ENCODE results near the gene MYO5B. TPM values are rescaled to one million over a fixed set of nuclear protein-coding genes. Genes with fewer than 3 reads are reported as not detected.

Gene MYO5B
- total RNA-seq, 4 donors from 2014 or later = 105 to 213 (median 183) TPM

DNA sequence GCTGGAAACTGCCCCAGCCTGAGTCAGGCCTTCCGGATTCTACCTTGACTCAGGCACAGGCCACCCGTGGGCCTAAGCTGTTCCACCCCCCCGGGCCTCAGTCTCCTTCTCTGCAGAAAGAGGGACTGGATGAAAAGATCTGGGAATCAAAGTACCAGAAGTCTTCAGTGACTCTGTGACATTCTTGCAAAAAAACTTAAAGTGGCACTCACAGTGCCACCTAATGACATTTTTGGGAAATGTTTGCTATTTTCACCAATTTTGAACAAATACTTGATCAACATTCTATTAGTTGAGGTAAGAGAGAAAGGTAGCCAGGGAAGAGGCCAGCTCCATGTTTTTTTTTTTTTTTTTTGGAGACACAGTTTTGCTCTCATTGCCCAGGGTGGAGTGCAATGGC lies 333.3 kb downstream of the MYO5B start:
- H3K27ac ChIP-seq = no peak overlapping the region
- H3K9me3 ChIP-seq = no peaks in the 10 kb centered on the region
- H3K27me3 ChIP-seq = no peaks in the 10 kb centered on the region
- H3K36me3 ChIP-seq = no peaks in the 10 kb centered on the region
- no peak for DNase-seq
- H3K4me1 ChIP-seq = peaks cover 0 to 26% (median 3%) of the 10 kb centered on the region in 4 donors
- TF ChIP-seq POLR2A (IDR thresholded peaks at IDR 0.05) = no peak
- TF ChIP-seq, protein P1, sequence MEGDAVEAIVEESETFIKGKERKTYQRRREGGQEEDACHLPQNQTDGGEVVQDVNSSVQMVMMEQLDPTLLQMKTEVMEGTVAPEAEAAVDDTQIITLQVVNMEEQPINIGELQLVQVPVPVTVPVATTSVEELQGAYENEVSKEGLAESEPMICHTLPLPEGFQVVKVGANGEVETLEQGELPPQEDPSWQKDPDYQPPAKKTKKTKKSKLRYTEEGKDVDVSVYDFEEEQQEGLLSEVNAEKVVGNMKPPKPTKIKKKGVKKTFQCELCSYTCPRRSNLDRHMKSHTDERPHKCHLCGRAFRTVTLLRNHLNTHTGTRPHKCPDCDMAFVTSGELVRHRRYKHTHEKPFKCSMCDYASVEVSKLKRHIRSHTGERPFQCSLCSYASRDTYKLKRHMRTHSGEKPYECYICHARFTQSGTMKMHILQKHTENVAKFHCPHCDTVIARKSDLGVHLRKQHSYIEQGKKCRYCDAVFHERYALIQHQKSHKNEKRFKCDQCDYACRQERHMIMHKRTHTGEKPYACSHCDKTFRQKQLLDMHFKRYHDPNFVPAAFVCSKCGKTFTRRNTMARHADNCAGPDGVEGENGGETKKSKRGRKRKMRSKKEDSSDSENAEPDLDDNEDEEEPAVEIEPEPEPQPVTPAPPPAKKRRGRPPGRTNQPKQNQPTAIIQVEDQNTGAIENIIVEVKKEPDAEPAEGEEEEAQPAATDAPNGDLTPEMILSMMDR (IDR thresholded peaks at IDR 0.05) = peak in 4 of 6 experiments; percentile 24 to 41 (median 26)
- no peak overlapping the region for H3K4me3 ChIP-seq

- H3K4me3 ChIP-seq = no peak overlapping the region
- H3K36me3 ChIP-seq = peaks cover 0 to 6% (median 0%) of the 10 kb centered on the region in 3 donors
- no peaks in the 10 kb centered on the region for H3K27me3 ChIP-seq
- H3K4me1 ChIP-seq = peaks cover 0 to 22% (median 3%) of the 10 kb centered on the region in 4 donors
- H3K9me3 ChIP-seq = no peaks in the 10 kb centered on the region
- no peak for DNase-seq
- TF ChIP-seq POLR2A (IDR thresholded peaks at IDR 0.05) = no peak
- TF ChIP-seq, protein P1 (IDR thresholded peaks at IDR 0.05) = no peak
- H3K27ac ChIP-seq = peak overlapping the region in 3 of 4 donors; percentile 64 to 95 (median 87)
These were observed 335.2 kb downstream of the MYO5B start for GRCh38 chr18:49859725-49860124.

DNA sequence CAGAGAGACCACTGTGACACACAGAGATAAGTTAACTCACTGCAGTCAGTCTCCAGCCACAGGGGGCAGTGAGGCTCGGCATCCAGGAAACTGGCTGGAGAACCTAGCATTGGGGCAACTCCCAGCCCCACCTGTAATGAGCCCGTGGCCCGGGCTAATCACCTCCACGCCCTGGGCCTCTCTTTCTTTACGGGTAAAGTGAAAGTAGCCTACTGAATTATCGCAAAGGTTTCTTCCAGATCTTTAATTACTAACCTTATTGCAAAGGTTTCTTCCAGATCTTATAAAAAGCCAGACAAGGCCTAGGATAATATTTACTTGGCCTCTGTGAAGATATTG lies 336.0 kb downstream of the MYO5B start:
- peak in 2 of 3 donors; percentile 84 to 86 for DNase-seq
- Histone ChIP-seq H3K27ac (peak overlapping the region in 3 of 4 donors; percentile 64 to 95 (median 87)), H3K36me3 (peaks cover 0 to 6% (median 0%) of the 10 kb centered on the region in 3 donors), H3K9me3 (no peaks in the 10 kb centered on the region), H3K27me3 (no peaks in the 10 kb centered on the region), H3K4me3 (no peak overlapping the region), H3K4me1 (peaks cover 0 to 22% (median 3%) of the 10 kb centered on the region in 4 donors)
- no peak for TF ChIP-seq POLR2A (IDR thresholded peaks at IDR 0.05)
- TF ChIP-seq, protein P1 (IDR thresholded peaks at IDR 0.05) = no peak

DNA sequence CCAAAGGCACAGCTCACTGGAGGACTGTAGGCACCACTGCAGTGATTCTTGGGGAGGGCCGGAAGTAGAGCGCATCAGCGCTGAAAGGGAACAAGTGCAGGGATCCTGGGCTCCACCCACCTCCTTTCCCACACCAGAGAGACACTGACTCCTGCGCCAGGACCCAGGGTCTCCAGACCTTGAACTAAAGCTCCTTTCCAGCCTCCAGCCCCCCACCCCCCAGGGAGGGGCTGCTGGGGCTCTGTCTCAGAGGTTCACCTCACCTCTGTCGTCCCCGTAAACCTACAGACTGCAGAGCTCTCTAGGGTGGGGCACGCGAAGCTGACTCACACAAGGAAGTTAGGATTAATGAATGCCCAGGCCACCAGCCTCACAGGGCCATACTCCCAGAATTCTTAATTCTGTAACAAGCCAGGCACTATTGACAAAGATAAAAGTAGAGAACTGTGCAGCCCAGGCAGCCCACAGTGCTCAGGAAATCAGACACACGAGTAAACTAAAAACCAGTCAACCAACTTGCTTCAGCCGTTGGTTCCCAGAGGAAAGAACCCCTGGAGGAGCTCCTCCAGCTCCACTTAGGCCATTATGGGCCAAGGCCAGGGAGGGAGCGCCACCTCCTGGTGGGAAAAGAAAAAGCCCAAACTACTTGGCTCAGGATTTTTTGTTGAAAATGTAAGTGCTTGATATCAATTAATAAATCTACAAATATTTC lies 336.5 kb downstream of the MYO5B start:
- peaks cover 0 to 22% (median 3%) of the 10 kb centered on the region in 4 donors for H3K4me1 ChIP-seq
- peak; percentile 18 to 85 (median 82) for DNase-seq
- peak overlapping the region in 2 of 4 donors; percentile 12 to 28 for H3K4me3 ChIP-seq
- peak overlapping the region in 3 of 4 donors; percentile 64 to 95 (median 87) for H3K27ac ChIP-seq
- H3K9me3 ChIP-seq = no peaks in the 10 kb centered on the region
- no peaks in the 10 kb centered on the region for H3K27me3 ChIP-seq
- H3K36me3 ChIP-seq = peaks cover 0 to 6% (median 0%) of the 10 kb centered on the region in 3 donors
- peak in 1 of 2 donors; percentile 32 for TF ChIP-seq POLR2A (IDR thresholded peaks at IDR 0.05)
- TF ChIP-seq, protein P1 (IDR thresholded peaks at IDR 0.05) = peak; percentile 25 to 98 (median 92)

GRCh38 chr18:49857708-49858107 lies 337.2 kb downstream of the MYO5B start:
- Histone ChIP-seq H3K4me3 (no peak overlapping the region), H3K27me3 (no peaks in the 10 kb centered on the region), H3K9me3 (no peaks in the 10 kb centered on the region), H3K4me1 (peaks cover 0 to 22% (median 3%) of the 10 kb centered on the region in 4 donors), H3K27ac (peak overlapping the region in 3 of 4 donors; percentile 64 to 95 (median 87)), H3K36me3 (peaks cover 0 to 11% (median 0%) of the 10 kb centered on the region in 3 donors)
- DNase-seq = no peak
- TF ChIP-seq, protein P1 (IDR thresholded peaks at IDR 0.05) = peak in 2 of 6 experiments; percentile 12 to 29
- TF ChIP-seq POLR2A (IDR thresholded peaks at IDR 0.05) = no peak

Data from Peyer's patch (tissue), 4 donors.